SIG-M5 treated with dmso at 0.1 percent for 504 hours (cell line): ENCODE results near the gene PCDHGB5.
"Not testable (repeated sequence)": the region's sequence is repeated elsewhere in the genome, so short reads cannot be mapped to it uniquely, and the experiment has no call there.

ENCODE experiments used
- DNase-seq: peaks from one replicate; lab custom pipeline; 2025; ENCODE audit not compliant: unreplicated experiment; lab: John Stamatoyannopoulos, UW

The PCDHGB5 gene

GRCh38 chr5:141409598-141410306 lies 12.0 kb downstream of the PCDHGB5 start:
- no peak for DNase-seq

- DNase-seq = no peak
Observed at GRCh38 chr5:141411575-141411974, 13.8 kb downstream of the PCDHGB5 start.

- peak; percentile 87 for DNase-seq
Observed at GRCh38 chr5:141412854-141413539, 15.2 kb downstream of the PCDHGB5 start, which contains the start of gene PCDHGA10. Gene PCDHGA10 (plus strand): TSS chr5:141412987. CDS start chr5:141413176, 189 bp downstream.

GRCh38 chr5:141413540-141414069 lies 15.9 kb downstream of the PCDHGB5 start:
- DNase-seq = no peak

GRCh38 chr5:141414548-141415274 lies 17.0 kb downstream of the PCDHGB5 start:
- not testable (repeated sequence) for DNase-seq

GRCh38 chr5:141415275-141415618 lies 17.5 kb downstream of the PCDHGB5 start:
- DNase-seq = not testable (repeated sequence)

- DNase-seq = peak; percentile 13
Observed at GRCh38 chr5:141417494-141418172, 19.9 kb downstream of the PCDHGB5 start, which contains the start of gene PCDHGB7. Gene PCDHGB7 (plus strand): TSS chr5:141417677. CDS start chr5:141417860, 183 bp downstream.

- DNase-seq = no peak
Observed at GRCh38 chr5:141419074-141419880, 21.5 kb downstream of the PCDHGB5 start.

- DNase-seq = no peak
Observed at GRCh38 chr5:141420855-141421488, 23.2 kb downstream of the PCDHGB5 start, which contains the start of gene PCDHGA11. Gene PCDHGA11 (plus strand): TSS chr5:141421051. CDS start chr5:141421228, 177 bp downstream.

GRCh38 chr5:141421489-141421855 lies 23.7 kb downstream of the PCDHGB5 start:
- DNase-seq = no peak

- no peak for DNase-seq
Observed at GRCh38 chr5:141422742-141423291, 25.1 kb downstream of the PCDHGB5 start.

- no peak for DNase-seq
Observed at GRCh38 chr5:141427783-141428426, 30.2 kb downstream of the PCDHGB5 start.

GRCh38 chr5:141430332-141431113 lies 32.8 kb downstream of the PCDHGB5 start, which contains the start of gene PCDHGA12:
Gene PCDHGA12 (plus strand): TSS chr5:141430507. CDS start chr5:141430760, 253 bp downstream.
- peak; percentile 7 for DNase-seq

- DNase-seq = no peak
Observed at GRCh38 chr5:141431286-141431685, 33.5 kb downstream of the PCDHGB5 start.

- not testable (repeated sequence) for DNase-seq
Observed at GRCh38 chr5:141432308-141432707, 34.6 kb downstream of the PCDHGB5 start.

GRCh38 chr5:141432726-141433125 lies 35.0 kb downstream of the PCDHGB5 start:
- not testable (repeated sequence) for DNase-seq

- DNase-seq = no peak
Observed at GRCh38 chr5:141434006-141434405, 36.3 kb downstream of the PCDHGB5 start.

GRCh38 chr5:141437221-141437620 lies 39.5 kb downstream of the PCDHGB5 start:
- DNase-seq = no peak
